ENCODE data around the gene FNDC8. TPM values are rescaled to one million over a fixed set of nuclear protein-coding genes. Genes with fewer than 3 reads are reported as not detected.
A peak's percentile ranks its signal among the peaks of the same experiment; 100 is the strongest.

Gene FNDC8
- total and polyA plus RNA-seq, 12 donors: not detected

DNA sequence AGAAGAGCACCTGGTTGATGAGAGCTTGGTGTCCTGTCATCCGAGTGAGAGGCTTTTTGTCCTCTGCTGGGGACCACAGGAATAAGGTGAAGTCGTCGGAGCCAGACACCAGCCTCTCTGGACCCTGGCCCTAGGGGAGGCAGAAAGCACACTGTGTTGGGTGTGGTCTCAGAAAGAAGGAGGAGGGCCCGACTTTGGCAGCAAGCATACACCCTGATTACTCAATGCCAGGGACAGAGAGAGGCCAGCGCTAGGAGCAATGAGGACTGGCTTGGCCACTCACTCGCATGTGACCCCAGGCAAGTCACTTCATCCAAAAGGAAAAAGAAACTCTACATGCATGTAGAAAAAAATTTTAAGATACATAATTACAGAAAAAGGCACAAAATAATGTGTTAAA lies 13.9 kb downstream of the FNDC8 start:
- WGBS, 2 donors: 90 to 92% methylated on average over 6 of the region's 6 CpGs
- Histone ChIP-seq H3K4me3 (no peak overlapping the region), H3K27me3 (no peaks in the 10 kb centered on the region), H3K4me1 (peaks cover 0 to 2% (median 0%) of the 10 kb centered on the region in 9 donors), H3K9me3 (no peaks in the 10 kb centered on the region), H3K36me3 (peaks cover 0 to 95% (median 54%) of the 10 kb centered on the region in 9 donors), H3K27ac (no peak overlapping the region)
- intact Hi-C loops (cut with DNase I): no loop called here
- DNase-seq (no peak), ATAC-seq (no peak)
- TF ChIP-seq, protein P1, sequence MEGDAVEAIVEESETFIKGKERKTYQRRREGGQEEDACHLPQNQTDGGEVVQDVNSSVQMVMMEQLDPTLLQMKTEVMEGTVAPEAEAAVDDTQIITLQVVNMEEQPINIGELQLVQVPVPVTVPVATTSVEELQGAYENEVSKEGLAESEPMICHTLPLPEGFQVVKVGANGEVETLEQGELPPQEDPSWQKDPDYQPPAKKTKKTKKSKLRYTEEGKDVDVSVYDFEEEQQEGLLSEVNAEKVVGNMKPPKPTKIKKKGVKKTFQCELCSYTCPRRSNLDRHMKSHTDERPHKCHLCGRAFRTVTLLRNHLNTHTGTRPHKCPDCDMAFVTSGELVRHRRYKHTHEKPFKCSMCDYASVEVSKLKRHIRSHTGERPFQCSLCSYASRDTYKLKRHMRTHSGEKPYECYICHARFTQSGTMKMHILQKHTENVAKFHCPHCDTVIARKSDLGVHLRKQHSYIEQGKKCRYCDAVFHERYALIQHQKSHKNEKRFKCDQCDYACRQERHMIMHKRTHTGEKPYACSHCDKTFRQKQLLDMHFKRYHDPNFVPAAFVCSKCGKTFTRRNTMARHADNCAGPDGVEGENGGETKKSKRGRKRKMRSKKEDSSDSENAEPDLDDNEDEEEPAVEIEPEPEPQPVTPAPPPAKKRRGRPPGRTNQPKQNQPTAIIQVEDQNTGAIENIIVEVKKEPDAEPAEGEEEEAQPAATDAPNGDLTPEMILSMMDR (IDR thresholded peaks at IDR 0.05): no peak

DNA sequence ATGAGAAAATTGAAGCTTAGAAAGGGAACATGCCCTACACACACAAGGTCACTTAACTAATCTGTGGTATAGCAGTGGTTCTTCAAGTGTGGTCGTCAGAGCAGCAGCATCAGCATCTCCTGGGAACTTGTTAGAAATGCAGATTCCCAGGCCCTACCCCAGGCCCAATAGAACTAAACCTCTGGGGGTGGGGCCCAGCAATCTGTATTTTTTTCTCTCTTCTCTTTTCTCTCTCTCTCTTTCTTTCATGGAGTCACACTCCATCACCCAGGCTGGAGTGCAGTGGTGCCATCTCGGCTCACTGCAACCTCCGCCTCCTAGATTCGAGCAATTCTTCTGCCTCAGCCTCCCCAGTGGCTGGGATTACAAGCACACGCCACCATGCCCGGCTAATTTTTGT lies 16.8 kb downstream of the FNDC8 start:
- Histone ChIP-seq H3K4me1 (peaks cover 0 to 22% (median 15%) of the 10 kb centered on the region in 9 donors), H3K27me3 (no peaks in the 10 kb centered on the region), H3K4me3 (no peak overlapping the region), H3K9me3 (no peaks in the 10 kb centered on the region), H3K36me3 (peaks cover 0 to 68% (median 46%) of the 10 kb centered on the region in 9 donors), H3K27ac (no peak overlapping the region)
- TF ChIP-seq, protein P1 (IDR thresholded peaks at IDR 0.05): no peak
- DNase-seq (no peak), ATAC-seq (no peak)
- WGBS, 2 donors: 96 to 98% methylated on average over 6 of the region's 6 CpGs
- intact Hi-C loops (cut with DNase I): no loop called here

DNA sequence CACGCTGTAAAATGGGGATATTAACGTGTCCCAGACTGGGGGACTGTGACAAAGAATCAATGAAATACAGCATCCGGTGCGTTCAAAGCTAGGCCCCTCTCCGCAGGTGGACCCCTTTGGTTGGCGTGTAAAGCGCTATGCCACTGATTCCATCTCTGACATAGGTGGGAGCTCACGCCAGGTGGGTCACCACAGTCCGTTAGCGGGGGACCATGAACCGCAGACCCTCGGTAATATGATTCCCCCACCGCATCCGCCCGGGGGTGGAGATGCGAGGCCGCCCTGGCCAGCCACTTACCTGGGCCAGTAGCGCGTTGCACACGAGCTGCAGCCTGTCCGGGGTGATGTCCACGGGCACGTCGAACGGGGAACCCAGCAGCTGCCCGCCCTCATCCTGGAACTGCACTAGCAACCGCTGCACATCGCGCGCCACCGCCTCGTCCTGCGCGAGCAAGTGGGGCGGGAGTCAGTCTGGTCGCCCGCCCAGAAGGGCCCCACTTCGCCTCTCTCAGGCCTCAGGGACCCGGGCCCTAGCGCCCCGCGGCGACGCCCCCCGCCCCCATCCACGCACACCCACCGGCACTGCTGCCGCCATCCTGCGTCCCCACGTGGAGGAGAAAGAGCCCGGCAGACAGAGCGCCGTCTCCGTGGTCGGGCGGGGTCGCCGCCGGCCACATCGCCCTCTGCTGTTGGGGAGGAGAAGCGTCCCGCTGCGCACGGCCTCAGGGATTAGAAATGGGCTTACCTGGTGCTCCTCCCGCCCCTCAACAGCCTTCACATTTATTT lies 20.5 kb downstream of the FNDC8 start, which contains the start of gene NLE1:
NLE1 (minus strand) TSS at position 623 of the 786 bp plus-strand sequence; CDS start at position 595, 28 bp downstream.
- H3K4me1 ChIP-seq: peaks cover 1 to 29% (median 19%) of the 10 kb centered on the region in 9 donors
- TF ChIP-seq, protein P1 (IDR thresholded peaks at IDR 0.05): peak; percentile 88 to 98 (median 96)
- 0 to 1% methylated on average over 65 of the region's 65 CpGs for WGBS, 2 donors
- no peaks in the 10 kb centered on the region for H3K9me3 ChIP-seq
- no peaks in the 10 kb centered on the region for H3K27me3 ChIP-seq
- peak; percentile 87 to 95 (median 89) for ATAC-seq
- H3K4me3 ChIP-seq: peak within 1 kb of the TSS; percentile 69 to 100 (median 85)
- peak within 1 kb of the TSS in 4 of 10 donors; percentile 15 to 52 (median 36) for H3K27ac ChIP-seq
- peak; percentile 82 to 85 for DNase-seq
- intact Hi-C loops (cut with DNase I): loop anchor here in 2 of 10 donors (5.0 kb wide), 1 partner anchor 100 kb away; the partner anchor contains the start of gene SLFN5 (in 2 of the 2)
- peaks cover 0 to 32% (median 24%) of the 10 kb centered on the region in 9 donors for H3K36me3 ChIP-seq

DNA sequence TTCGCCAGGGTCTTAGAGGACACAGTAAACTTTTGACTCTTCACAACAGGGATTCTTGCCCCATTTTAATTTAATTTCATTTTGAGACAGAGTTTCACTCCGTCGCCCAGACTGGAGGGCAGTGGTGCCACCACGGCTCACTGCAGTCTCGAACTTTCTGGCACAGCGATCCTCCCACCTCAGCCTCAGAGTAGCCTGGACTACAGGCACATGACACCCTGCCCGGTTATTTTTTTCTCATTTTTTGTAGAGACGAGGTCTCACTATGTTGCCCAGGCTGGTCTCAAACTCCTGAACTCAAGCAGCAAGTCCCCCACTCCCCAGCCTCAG lies 21.0 kb downstream of the FNDC8 start:
- peak overlapping the region in 9 of 10 donors; percentile 69 to 100 (median 85) for H3K4me3 ChIP-seq
- ATAC-seq (no peak), DNase-seq (no peak)
- H3K27ac ChIP-seq: no peak overlapping the region
- peaks cover 0 to 26% (median 22%) of the 10 kb centered on the region in 9 donors for H3K36me3 ChIP-seq
- TF ChIP-seq, protein P1 (IDR thresholded peaks at IDR 0.05): peak in 3 of 9 donors; percentile 2 to 36 (median 4)
- WGBS, 2 donors: 67 to 69% methylated on average over 8 of the region's 8 CpGs
- no peaks in the 10 kb centered on the region for H3K27me3 ChIP-seq
- intact Hi-C loops (cut with DNase I): loop anchor here in 2 of 10 donors (5.0 kb wide), 1 partner anchor 100 kb away; the partner anchor contains the start of gene SLFN5 (in 2 of the 2)
- H3K4me1 ChIP-seq: peaks cover 3 to 34% (median 19%) of the 10 kb centered on the region in 9 donors
- no peaks in the 10 kb centered on the region for H3K9me3 ChIP-seq

Measured in heart right ventricle (tissue), 16 donors.